Kidney epithelial cell (primary cell): ENCODE measurements around the gene GAL3ST2. TPM values are rescaled to one million over a fixed set of nuclear protein-coding genes. Genes with fewer than 3 reads are reported as not detected.

Experiments used
- DNase-seq: peaks from one replicate; pipeline ENCODE4 v3.0.0-alpha.2; 2010; ENCODE audit warnings: low read depth
- H3K27me3 ChIP-seq: 2 replicates; pipeline ENCODE4 v1.6.0; 2011; ENCODE audit warnings: low read length; ENCODE audit not compliant: control insufficient read depth, insufficient read depth
- H3K36me3 ChIP-seq: 2 replicates; pipeline ENCODE4 v1.5.1; 2011; ENCODE audit warnings: low read length; ENCODE audit not compliant: control insufficient read depth, insufficient read depth
- H3K4me3 ChIP-seq: 2 replicates; pipeline ENCODE4 v1.5.1; 2011; ENCODE audit warnings: low read depth, mild to moderate bottlenecking, control low read depth, low read length
- total RNA-seq: library from RNA; depleted of rRNA; stranded (reverse); fragments of >200 nt; gene quantifications from 2 replicates; pipeline ENCODE4 v1.2.3, GENCODE V29; 2015
- TF ChIP-seq, protein P1 (sequence below): IDR thresholded peaks from 2 replicates; pipeline ENCODE4 v1.5.1; 2011; ENCODE audit warnings: mild to moderate bottlenecking, moderate library complexity, low read length, control low read depth, inconsistent platforms; ENCODE audit not compliant: insufficient read depth, poor library complexity, severe bottlenecking

GAL3ST2 gene
- total RNA-seq, 1 donor from 2014 or later: not detected

DNA sequence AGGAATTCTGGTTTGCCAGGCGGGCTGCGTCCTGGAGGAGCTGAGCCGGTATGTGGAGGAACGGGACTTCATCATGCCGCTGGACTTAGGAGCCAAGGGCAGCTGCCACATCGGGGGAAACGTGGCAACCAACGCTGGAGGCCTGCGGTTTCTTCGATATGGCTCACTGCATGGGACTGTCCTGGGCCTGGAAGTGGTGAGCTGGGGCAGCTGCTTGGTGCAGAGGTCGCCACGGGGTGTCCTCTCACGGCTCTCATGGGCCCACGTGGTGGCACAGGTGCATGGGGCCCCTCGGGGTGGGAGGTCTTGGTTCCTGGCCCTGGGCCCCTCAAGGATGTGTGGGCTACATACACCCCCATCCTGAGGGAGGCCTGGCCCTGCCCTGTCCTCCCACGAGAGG, 33.0 kb upstream of the GAL3ST2 start:
- no peak for DNase-seq
- Histone ChIP-seq H3K36me3 (peaks cover 3% of the 10 kb centered on the region), H3K4me3 (no peak overlapping the region), H3K27me3 (no peaks in the 10 kb centered on the region)
- TF ChIP-seq, protein P1, sequence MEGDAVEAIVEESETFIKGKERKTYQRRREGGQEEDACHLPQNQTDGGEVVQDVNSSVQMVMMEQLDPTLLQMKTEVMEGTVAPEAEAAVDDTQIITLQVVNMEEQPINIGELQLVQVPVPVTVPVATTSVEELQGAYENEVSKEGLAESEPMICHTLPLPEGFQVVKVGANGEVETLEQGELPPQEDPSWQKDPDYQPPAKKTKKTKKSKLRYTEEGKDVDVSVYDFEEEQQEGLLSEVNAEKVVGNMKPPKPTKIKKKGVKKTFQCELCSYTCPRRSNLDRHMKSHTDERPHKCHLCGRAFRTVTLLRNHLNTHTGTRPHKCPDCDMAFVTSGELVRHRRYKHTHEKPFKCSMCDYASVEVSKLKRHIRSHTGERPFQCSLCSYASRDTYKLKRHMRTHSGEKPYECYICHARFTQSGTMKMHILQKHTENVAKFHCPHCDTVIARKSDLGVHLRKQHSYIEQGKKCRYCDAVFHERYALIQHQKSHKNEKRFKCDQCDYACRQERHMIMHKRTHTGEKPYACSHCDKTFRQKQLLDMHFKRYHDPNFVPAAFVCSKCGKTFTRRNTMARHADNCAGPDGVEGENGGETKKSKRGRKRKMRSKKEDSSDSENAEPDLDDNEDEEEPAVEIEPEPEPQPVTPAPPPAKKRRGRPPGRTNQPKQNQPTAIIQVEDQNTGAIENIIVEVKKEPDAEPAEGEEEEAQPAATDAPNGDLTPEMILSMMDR: no peak

DNA sequence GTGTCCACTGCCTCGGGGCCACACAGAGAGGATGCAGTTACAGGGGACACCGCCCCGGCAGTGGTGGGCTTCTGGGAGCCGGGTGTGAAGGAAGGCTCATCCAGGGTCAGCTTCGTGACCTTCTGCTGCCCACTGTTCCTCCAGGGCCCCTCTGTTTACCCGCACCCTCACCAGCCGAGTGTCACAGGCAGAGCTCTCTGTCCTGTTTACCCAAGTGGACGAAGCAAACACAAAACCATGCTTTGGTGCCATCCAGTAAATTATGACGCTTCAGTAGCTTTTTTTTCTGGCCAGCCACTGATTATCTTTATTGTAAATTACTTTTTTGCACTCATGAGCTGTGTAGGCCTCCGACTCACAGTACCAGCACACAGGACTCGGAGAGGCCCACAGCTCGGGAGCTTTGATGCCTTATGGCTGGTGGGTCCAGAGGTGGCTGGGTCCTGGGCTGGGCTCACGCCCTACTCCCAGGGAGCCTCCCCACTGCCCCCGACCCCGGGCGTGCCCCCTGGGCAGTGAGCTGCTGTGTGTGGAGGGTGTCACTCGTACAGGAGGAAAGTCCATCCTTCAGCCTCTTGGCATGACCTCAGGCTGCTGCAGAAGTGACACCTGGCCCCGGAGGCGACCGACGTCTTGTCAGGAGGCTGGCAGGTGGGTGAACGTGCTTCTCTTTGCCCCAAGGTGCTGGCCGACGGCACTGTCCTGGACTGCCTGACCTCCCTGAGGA, 32.4 kb upstream of the GAL3ST2 start:
- TF ChIP-seq, protein P1: no peak
- Histone ChIP-seq H3K36me3 (peaks cover 3% of the 10 kb centered on the region), H3K27me3 (no peaks in the 10 kb centered on the region), H3K4me3 (no peak overlapping the region)
- no peak for DNase-seq

DNA sequence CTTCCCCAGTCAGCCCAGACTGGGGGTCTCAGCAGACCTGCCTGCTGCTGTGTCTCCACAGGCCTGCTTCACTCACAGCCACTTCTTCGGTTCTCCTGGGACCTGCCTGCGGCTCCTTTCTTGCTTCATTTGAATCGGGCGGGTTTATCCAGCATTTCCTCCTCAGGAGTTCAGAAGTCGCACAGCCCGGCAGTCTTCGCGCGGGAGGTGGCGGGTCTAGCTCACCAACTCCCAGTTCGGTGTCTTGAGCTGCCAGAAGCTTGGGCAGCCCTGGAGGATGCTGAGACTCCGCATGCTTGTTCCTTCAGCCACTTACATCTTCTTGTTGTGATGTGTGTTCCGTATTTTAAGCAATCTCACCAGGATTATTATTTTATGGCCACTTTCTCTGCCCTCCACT, 31.3 kb upstream of the GAL3ST2 start:
- Histone ChIP-seq H3K36me3 (peaks cover 3% of the 10 kb centered on the region), H3K27me3 (no peaks in the 10 kb centered on the region), H3K4me3 (no peak overlapping the region)
- TF ChIP-seq, protein P1: no peak
- no peak for DNase-seq

DNA sequence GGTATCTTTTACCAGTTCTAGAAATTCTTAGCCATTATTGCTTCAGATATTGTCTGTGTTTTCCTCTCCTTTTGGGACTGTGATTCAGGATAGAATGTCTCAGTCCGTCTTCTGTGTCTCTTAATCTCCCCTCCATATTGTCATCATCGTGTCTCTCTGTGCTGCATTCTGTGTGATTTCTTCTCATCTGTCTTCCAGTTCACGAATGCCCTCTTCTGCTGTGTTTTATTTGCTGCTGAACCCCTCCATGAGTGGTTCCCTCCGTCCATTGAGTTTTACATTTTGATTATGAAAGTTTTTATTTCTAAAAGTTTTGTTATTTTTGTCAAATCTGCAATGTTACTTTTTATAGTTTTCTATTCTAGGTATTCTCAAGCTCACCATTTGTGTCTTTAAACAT, 30.5 kb upstream of the GAL3ST2 start:
- Histone ChIP-seq H3K4me3 (no peak overlapping the region), H3K27me3 (no peaks in the 10 kb centered on the region), H3K36me3 (peaks cover 3% of the 10 kb centered on the region)
- TF ChIP-seq, protein P1: no peak
- DNase-seq: no peak

DNA sequence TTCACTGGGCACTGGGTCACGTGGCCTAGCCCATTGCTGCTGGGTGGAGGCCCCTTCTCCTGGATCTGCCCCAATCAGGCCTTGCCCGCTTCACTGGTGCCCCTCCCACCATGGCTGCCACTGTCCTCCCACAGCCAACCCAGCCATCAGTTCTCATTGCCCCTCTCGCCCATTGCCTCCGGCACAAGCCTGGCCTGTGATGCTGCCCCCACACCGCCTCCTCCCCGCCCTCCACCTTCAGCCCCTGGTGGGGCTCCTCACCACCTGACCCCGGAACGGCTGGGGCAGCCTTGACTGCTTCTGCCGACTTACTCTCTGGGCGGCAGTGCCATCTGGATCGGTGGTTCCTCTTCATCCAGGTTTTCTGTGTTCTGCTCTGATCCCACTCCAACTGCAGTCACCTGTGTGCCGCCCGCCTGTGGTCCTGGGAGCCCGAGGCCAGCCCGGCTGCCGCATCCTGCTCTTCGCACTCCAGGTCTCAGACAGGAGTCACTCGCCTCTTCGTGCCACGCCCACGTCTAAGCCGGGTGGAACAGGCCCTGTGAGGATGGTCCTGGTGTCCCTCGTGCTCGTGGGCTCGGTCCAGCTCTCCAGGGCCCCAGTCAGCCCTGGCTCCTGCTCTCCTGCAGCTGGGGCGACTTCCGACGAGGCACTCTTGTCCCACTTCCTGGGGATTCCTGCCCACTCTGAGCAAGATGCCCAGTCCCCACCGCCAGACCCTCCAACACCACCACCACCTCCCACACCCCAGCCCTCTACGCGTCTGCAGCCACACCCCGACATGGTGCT, 28.0 kb upstream of the GAL3ST2 start:
- TF ChIP-seq, protein P1: no peak
- Histone ChIP-seq H3K36me3 (peaks cover 1% of the 10 kb centered on the region), H3K27me3 (no peaks in the 10 kb centered on the region), H3K4me3 (no peak overlapping the region)
- DNase-seq: no peak
